HEK293 (cell line): ENCODE measurements around the gene PTPRN2.

ENCODE experiments used
- ATF2 ChIP-seq: fragments of 450-650 bp; formaldehyde crosslinking; IDR thresholded peaks from 2 replicates; pipeline ENCODE4 v1.5.1; 2016; ENCODE audit warnings: missing biosample characterization, missing genetic modification characterization, low read depth
- CTCF ChIP-seq: fragments of 450-650 bp; formaldehyde crosslinking; IDR thresholded peaks from 2 replicates; pipeline ENCODE4 v1.5.1; 2016; ENCODE audit warnings: missing biosample characterization, missing genetic modification characterization
- SP7 ChIP-seq: fragments of 450-650 bp; formaldehyde crosslinking; IDR thresholded peaks from 2 replicates; pipeline ENCODE4 v1.5.1; 2016; ENCODE audit warnings: missing biosample characterization, missing genetic modification characterization
- ZNF280D ChIP-seq: fragments of 450-650 bp; formaldehyde crosslinking; IDR thresholded peaks from 2 replicates; pipeline ENCODE4 v1.5.1; 2016; ENCODE audit warnings: missing biosample characterization, missing genetic modification characterization
- ZNF549 ChIP-seq: fragments of 450-650 bp; IDR thresholded peaks from 2 replicates; pipeline ENCODE4 v1.5.1; 2018; ENCODE audit warnings: missing biosample characterization, missing genetic modification characterization, mild to moderate bottlenecking, inconsistent platforms, moderate library complexity
- ZNF768 ChIP-seq: fragments of 450-650 bp; formaldehyde crosslinking; IDR thresholded peaks from 2 replicates; pipeline ENCODE4 v1.5.1; 2018; ENCODE audit warnings: missing biosample characterization, mild to moderate bottlenecking, missing genetic modification characterization

- TF ChIP-seq ZNF280D (tag by site-specific recombination) (no peak), CTCF (tag by site-specific recombination) (no peak), ATF2 (tag by site-specific recombination) (no peak), ZNF549 (tag by site-specific recombination) (no peak), ZNF768 (tag by site-specific recombination) (no peak), SP7 (tag by site-specific recombination) (no peak)
These were observed 477.5 kb downstream of the PTPRN2 start for GRCh38 chr7:158110034-158110590.
